HFFc6 (cell line): ENCODE data around the gene PCBD2. TPM values are rescaled to one million over a fixed set of nuclear protein-coding genes. Genes with fewer than 3 reads are reported as not detected.

Experiments
- DNase-seq: peaks from one replicate; pipeline ENCODE4 v3.0.0-alpha.2; 2018
- H3K27ac Mint-ChIP-seq: 2 replicates; pipeline ENCODE4 v1.8.0; 2020; ENCODE audit warnings: mild to moderate bottlenecking, mixed read lengths
- H3K27me3 Mint-ChIP-seq: 2 replicates; pipeline ENCODE4 v1.8.0; 2021; ENCODE audit warnings: mild to moderate bottlenecking, moderate library complexity, mixed read lengths; ENCODE audit not compliant: insufficient read depth
- H3K36me3 Mint-ChIP-seq: 2 replicates; pipeline ENCODE4 v1.8.0; 2021; ENCODE audit warnings: low read depth, mixed read lengths
- H3K4me1 Mint-ChIP-seq: 2 replicates; pipeline ENCODE4 v1.8.0; 2020; ENCODE audit warnings: low read depth, mixed read lengths
- H3K4me3 Mint-ChIP-seq: 2 replicates; pipeline ENCODE4 v1.8.0; 2020; ENCODE audit warnings: mild to moderate bottlenecking, moderate library complexity, mixed read lengths
- H3K9me3 Mint-ChIP-seq: 2 replicates; pipeline ENCODE4 v1.8.0; 2020; ENCODE audit warnings: mild to moderate bottlenecking, mixed read lengths
- total RNA-seq, 6 experiments: library from RNA; stranded (reverse); fragmentation: NEBNext Ultra II Directional; extraction: Animal tissue kit (Norgen Biotek cat#: 25700); gene quantifications; 2 replicates in 1 of 6; 3 replicates in 5 of 6; pipeline ENCODE4 v1.2.3, GENCODE V29; 2021
- TF ChIP-seq, protein P1 (sequence below): fragments of 200-600 bp; sonication (generic); IDR thresholded peaks from 2 replicates; pipeline ENCODE4 v1.5.0; 2021; ENCODE audit warnings: antibody characterized with exemption, mild to moderate bottlenecking

The PCBD2 gene
- total RNA-seq, 6 experiments from 2014 or later = 8.6 to 11.4 (median 10.0) TPM

GRCh38 chr5:134938030-134938429 lies 33.1 kb downstream of the PCBD2 start:
- DNase-seq = no peak
- no peak overlapping the region for H3K27ac Mint-ChIP-seq
- H3K36me3 Mint-ChIP-seq = peaks cover 6% of the 10 kb centered on the region
- H3K4me3 Mint-ChIP-seq = no peak overlapping the region
- H3K4me1 Mint-ChIP-seq = no peaks in the 10 kb centered on the region
- TF ChIP-seq, protein P1, sequence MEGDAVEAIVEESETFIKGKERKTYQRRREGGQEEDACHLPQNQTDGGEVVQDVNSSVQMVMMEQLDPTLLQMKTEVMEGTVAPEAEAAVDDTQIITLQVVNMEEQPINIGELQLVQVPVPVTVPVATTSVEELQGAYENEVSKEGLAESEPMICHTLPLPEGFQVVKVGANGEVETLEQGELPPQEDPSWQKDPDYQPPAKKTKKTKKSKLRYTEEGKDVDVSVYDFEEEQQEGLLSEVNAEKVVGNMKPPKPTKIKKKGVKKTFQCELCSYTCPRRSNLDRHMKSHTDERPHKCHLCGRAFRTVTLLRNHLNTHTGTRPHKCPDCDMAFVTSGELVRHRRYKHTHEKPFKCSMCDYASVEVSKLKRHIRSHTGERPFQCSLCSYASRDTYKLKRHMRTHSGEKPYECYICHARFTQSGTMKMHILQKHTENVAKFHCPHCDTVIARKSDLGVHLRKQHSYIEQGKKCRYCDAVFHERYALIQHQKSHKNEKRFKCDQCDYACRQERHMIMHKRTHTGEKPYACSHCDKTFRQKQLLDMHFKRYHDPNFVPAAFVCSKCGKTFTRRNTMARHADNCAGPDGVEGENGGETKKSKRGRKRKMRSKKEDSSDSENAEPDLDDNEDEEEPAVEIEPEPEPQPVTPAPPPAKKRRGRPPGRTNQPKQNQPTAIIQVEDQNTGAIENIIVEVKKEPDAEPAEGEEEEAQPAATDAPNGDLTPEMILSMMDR = no peak
- H3K27me3 Mint-ChIP-seq = no peaks in the 10 kb centered on the region; the same call in 1 of the 2 replicates
- no peaks in the 10 kb centered on the region for H3K9me3 Mint-ChIP-seq

DNA sequence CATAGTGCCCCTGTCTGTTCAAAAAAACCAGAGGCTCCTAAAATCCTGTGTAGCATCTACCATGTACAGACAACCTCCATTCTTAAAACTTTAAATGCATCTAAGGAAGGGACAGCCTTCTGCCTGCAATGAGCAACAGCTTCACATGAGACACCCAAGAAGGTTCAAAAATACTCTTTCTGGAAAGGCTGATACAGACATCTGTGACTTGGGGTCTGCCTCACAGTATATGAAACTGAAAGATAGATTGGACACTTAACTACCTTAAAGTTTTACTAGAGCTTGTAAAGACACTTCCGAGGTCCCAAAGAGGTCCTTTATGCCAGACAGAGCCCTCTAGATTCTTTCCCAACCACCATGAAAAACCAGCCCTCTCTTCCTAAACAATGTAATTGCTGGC lies 34.6 kb downstream of the PCBD2 start:
- DNase-seq = no peak
- H3K4me1 Mint-ChIP-seq = no peaks in the 10 kb centered on the region
- H3K36me3 Mint-ChIP-seq = peaks cover 6% of the 10 kb centered on the region
- no peaks in the 10 kb centered on the region for H3K9me3 Mint-ChIP-seq
- no peaks in the 10 kb centered on the region; the same call in 1 of the 2 replicates for H3K27me3 Mint-ChIP-seq
- TF ChIP-seq, protein P1 = no peak
- no peak overlapping the region for H3K27ac Mint-ChIP-seq
- H3K4me3 Mint-ChIP-seq = no peak overlapping the region

GRCh38 chr5:134943547-134943946 lies 38.6 kb downstream of the PCBD2 start:
- peaks cover under 1% of the 10 kb centered on the region; the same call in 1 of the 2 replicates for H3K4me1 Mint-ChIP-seq
- TF ChIP-seq, protein P1 = no peak
- no peak overlapping the region for H3K27ac Mint-ChIP-seq
- H3K27me3 Mint-ChIP-seq = no peaks in the 10 kb centered on the region; the same call in 1 of the 2 replicates
- H3K9me3 Mint-ChIP-seq = no peaks in the 10 kb centered on the region
- no peak for DNase-seq
- H3K36me3 Mint-ChIP-seq = peaks cover 6% of the 10 kb centered on the region
- H3K4me3 Mint-ChIP-seq = no peak overlapping the region

DNA sequence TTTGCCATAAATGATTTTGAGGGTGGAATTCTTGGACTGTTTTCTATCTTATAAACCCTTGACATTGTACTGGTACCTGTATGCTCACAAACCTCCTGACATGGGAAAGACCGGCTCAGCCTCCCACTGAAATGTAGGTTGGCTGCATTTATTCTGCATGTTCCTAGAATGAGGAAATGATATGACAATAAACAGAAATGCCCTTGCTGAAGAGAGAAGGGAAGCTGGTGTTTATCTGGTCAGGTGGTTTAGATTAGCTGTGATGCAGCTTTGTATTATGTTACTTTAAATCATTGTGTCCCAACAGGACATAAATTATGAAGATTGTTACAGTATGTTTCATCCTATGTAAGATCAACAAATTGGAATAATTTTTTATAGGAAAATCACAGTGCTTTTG lies 39.7 kb downstream of the PCBD2 start:
- Mint-ChIP-seq H3K9me3 (no peaks in the 10 kb centered on the region), H3K4me3 (no peak overlapping the region), H3K27me3 (no peaks in the 10 kb centered on the region; the same call in 1 of the 2 replicates), H3K4me1 (peaks cover 7% of the 10 kb centered on the region), H3K27ac (no peak overlapping the region), H3K36me3 (peaks cover 6% of the 10 kb centered on the region)
- no peak for DNase-seq
- TF ChIP-seq, protein P1 = no peak

DNA sequence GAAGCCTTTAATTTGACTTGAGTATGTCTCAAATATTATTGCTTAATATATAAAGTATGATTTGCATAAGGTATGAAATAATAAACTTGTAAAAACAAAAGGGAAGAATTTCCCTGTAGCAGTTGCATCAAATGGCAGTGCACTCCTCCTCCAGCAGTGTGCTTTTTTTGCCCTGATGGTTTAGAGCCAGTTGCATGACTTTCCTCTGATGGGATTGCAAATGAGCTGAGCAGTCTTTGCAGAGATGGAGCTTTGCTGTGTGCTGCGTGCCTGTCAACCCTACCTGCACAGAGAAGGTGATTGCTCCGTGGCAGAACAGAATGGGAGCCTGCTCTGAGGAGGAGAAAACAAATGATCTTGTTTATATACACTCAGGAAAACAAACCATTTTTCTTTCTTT lies 40.1 kb downstream of the PCBD2 start:
- peaks cover 7% of the 10 kb centered on the region for H3K4me1 Mint-ChIP-seq
- H3K9me3 Mint-ChIP-seq = no peaks in the 10 kb centered on the region
- no peak for DNase-seq
- H3K27ac Mint-ChIP-seq = no peak overlapping the region
- no peaks in the 10 kb centered on the region; the same call in 1 of the 2 replicates for H3K27me3 Mint-ChIP-seq
- peaks cover 6% of the 10 kb centered on the region for H3K36me3 Mint-ChIP-seq
- TF ChIP-seq, protein P1 = no peak
- no peak overlapping the region for H3K4me3 Mint-ChIP-seq

DNA sequence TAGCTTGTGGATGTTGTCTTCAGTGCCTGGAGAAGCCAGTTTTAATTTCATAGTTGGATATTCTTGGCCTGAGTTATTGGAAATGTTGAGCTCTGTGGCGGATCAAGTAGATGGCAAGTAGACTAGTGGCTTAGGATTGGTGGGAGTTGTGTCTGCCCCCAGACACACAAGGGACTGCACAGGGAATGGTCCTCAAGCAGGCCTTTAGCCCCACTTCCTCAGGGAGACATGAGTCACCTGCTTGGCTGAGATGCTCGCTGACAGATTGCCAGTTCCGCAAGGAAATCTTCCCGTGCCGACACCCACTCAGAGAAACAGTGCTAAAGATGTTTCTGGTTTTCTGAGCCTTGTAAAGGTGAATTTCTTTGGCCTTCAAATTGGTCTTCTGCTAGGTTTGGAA lies 44.0 kb downstream of the PCBD2 start:
- Mint-ChIP-seq H3K27me3 (no peaks in the 10 kb centered on the region; the same call in 1 of the 2 replicates), H3K9me3 (no peaks in the 10 kb centered on the region; the same call in 1 of the 2 replicates)

More for the DNA sequence above, 44.0 kb downstream of the PCBD2 start:
- H3K4me3 Mint-ChIP-seq = no peak overlapping the region
- H3K36me3 Mint-ChIP-seq = no peaks in the 10 kb centered on the region
- DNase-seq = no peak
- H3K27ac Mint-ChIP-seq = no peak overlapping the region
- TF ChIP-seq, protein P1 = no peak
- H3K4me1 Mint-ChIP-seq = peaks cover 7% of the 10 kb centered on the region
